HepG2 (cell line): ENCODE data around the gene KCNH1. TPM values are rescaled to one million over a fixed set of nuclear protein-coding genes. Genes with fewer than 3 reads are reported as not detected.

Source experiments
- ATAC-seq: fragments of 200-7000 bp; cut with Tn5 transposase; 3 replicates; pipeline ENCODE4 v1.9.1; 2020; ENCODE audit warnings: mild to moderate bottlenecking, moderate library complexity
- BruUV-seq: library from RNA; stranded (reverse); fragments of 400-500 nt; replicated peaks from 2 replicates; lab custom pipeline; 2021; lab: Mats Ljungman, UMichigan
- CTCF ChIA-PET: fragments of 300-600 bp; formaldehyde crosslinking; extraction: SDS; loops from one replicate; lab custom pipeline; 2021; ENCODE audit warnings: low total read pairs, inconsistent platforms, low intra/inter-chr PET ratio; lab: Yijun Ruan, JAX
- POLR2A ChIA-PET: fragments of 350-600 bp; sonication (Branson Sonifier 250); formaldehyde crosslinking; loops from one replicate; lab custom pipeline; 2020; ENCODE audit warnings: antibody characterized with exemption, inconsistent platforms; lab: Yijun Ruan, JAX
- DNase-seq: peaks from one replicate; pipeline ENCODE4 v3.0.0-alpha.2; 2015; ENCODE audit warnings: low spot score
- FAIRE-seq: peaks from 3 replicates; lab custom pipeline; 2011; peaks lifted over from hg19 to GRCh38; lab: Jason Lieb, UNC
- H2AFZ ChIP-seq: one replicate; pipeline ENCODE4 v1.6.1; 2011; ENCODE audit warnings: low read length, inconsistent platforms
- H3K27ac ChIP-seq: fragments of 300-600 bp; 3 replicates; pipeline ENCODE4 v1.8.0; 2011; ENCODE audit warnings: mixed run types, mild to moderate bottlenecking, mixed read lengths, low read length, inconsistent platforms; ENCODE audit not compliant: insufficient read depth; ENCODE audit errors: extremely low read length
- H3K27me3 ChIP-seq, 2 experiments: fragments of 200-600 bp in 1 of 2; 2 replicates in 1 of 2; 3 replicates in 1 of 2; pipeline versions ENCODE4 v1.6.0 to v1.8.0; 2011; ENCODE audit warnings: low read length in 2 of 2, mild to moderate bottlenecking in 2 of 2, moderate library complexity in 2 of 2, inconsistent platforms in 1 of 2; ENCODE audit not compliant: insufficient read depth in 2 of 2, control insufficient read depth in 1 of 2
- H3K36me3 ChIP-seq, 2 experiments: fragments of 200-600 bp in 1 of 2; replicated peaks in 1 of 2; 2 replicates in 1 of 2; 3 replicates in 1 of 2; pipeline versions ENCODE4 v1.5.1 to v1.8.0; 2011; ENCODE audit warnings: low read length in 2 of 2, inconsistent platforms in 1 of 2; ENCODE audit not compliant: insufficient read depth in 2 of 2, control insufficient read depth in 1 of 2
- H3K4me1 ChIP-seq: 2 replicates; pipeline ENCODE4 v1.5.1; 2012; ENCODE audit warnings: low read length, inconsistent platforms; ENCODE audit not compliant: insufficient read depth
- H3K4me2 ChIP-seq: 2 replicates; pipeline ENCODE4 v1.6.0; 2011; ENCODE audit warnings: low read depth, low read length, inconsistent platforms
- H3K4me3 ChIP-seq, 3 experiments: fragments of 200-600 bp in 1 of 3; sonication (generic), shearing (Covaris generic) in 1 of 3; replicated peaks in 1 of 3; 2 replicates each; pipeline ENCODE4 v1.5.1; 2011 to 2016; ENCODE audit warnings: low read length in 3 of 3, inconsistent platforms in 2 of 3, low read depth in 2 of 3, mild to moderate bottlenecking in 2 of 3, control low read depth in 1 of 3, mixed read lengths in 1 of 3; ENCODE audit not compliant: insufficient read depth in 1 of 3
- H3K79me2 ChIP-seq: one replicate; pipeline ENCODE4 v1.6.1; 2011; ENCODE audit warnings: low read length, inconsistent platforms; ENCODE audit not compliant: insufficient read depth
- H3K9ac ChIP-seq: 2 replicates; pipeline ENCODE4 v1.6.0; 2011; ENCODE audit warnings: mild to moderate bottlenecking, low read depth, low read length, inconsistent platforms; ENCODE audit not compliant: insufficient read depth
- H3K9me3 ChIP-seq: 2 replicates; pipeline ENCODE4 v1.5.1; 2012; ENCODE audit warnings: mild to moderate bottlenecking, low read length
- H4K20me1 ChIP-seq: 2 replicates; pipeline ENCODE4 v1.6.0; 2011; ENCODE audit warnings: inconsistent platforms, mild to moderate bottlenecking, low read length, moderate library complexity; ENCODE audit not compliant: insufficient read depth
- ARNT2 ChIP-seq: sonication (generic); formaldehyde crosslinking; IDR thresholded peaks from 2 replicates; pipeline ENCODE4 v1.8.0; 2022; ENCODE audit warnings: mild to moderate bottlenecking, low read depth, missing genetic modification reagents, moderate library complexity
- HNRNPUL1 ChIP-seq: fragments of 200-400 bp; formaldehyde crosslinking; IDR thresholded peaks from 2 replicates; pipeline ENCODE4 v1.6.1; 2017; ENCODE audit warnings: low read depth, mild to moderate bottlenecking, low read length, moderate library complexity
- SMAD3 ChIP-seq: sonication (generic); formaldehyde crosslinking; IDR thresholded peaks from 2 replicates; pipeline ENCODE4 v1.4.0; 2020; ENCODE audit warnings: missing genetic modification reagents
- ZNF335 ChIP-seq: sonication (generic); formaldehyde crosslinking; IDR thresholded peaks from 2 replicates; pipeline ENCODE4 v1.4.0; 2020; ENCODE audit warnings: missing genetic modification reagents
- WGBS: methylation state at CpG from one replicate; pipeline ENCODE4 v1.1.6; 2017; ENCODE audit warnings: low lambda C conversion rate; 5-methylcytosine and 5-hydroxymethylcytosine counted together
- in situ Hi-C: cut with HindIII; loops from 2 replicates; pipeline ENCODE4 v1.10.0; 2017; ENCODE audit warnings: low pct_unique_long_range_greater_than_20kb; ENCODE audit not compliant: extremely low pct_ligation_motif_present
- intact Hi-C: fragments of 100-400 bp; cut with micrococcal nuclease; formaldehyde crosslinking; loops from one replicate; pipeline ENCODE4 v1.10.0; 2022; ENCODE audit not compliant: unreplicated experiment
- polyA plus RNA-seq, 8 experiments: library from polyadenylated mRNA; depleted of rRNA in 3 of 8; stranded (reverse) in 7 of 8; unstranded in 1 of 8; fragments of >200 nt; fragmentation: Illumina TruSeq in 4 of 8; extraction: Trizol in 4 of 8; gene quantifications; 2 replicates each; pipeline versions ENCODE4 v1.2.1 to v1.2.3, GENCODE V29; 2011 to 2016; ENCODE audit warnings: low read depth in 4 of 8, missing spikeins in 1 of 8, mixed read lengths in 1 of 8; ENCODE audit not compliant: insufficient read depth in 1 of 8
- total RNA-seq, 5 experiments: library from RNA; depleted of rRNA; stranded (reverse); fragments of >200 nt; fragmentation: Illumina TruSeq; extraction: Trizol; gene quantifications; 2 replicates each; pipeline ENCODE4 v1.2.3, GENCODE V29; 2016; ENCODE audit warnings: low read depth in 1 of 5
- TF ChIP-seq, protein P1 (sequence below): sonication (generic); formaldehyde crosslinking; IDR thresholded peaks from 2 replicates; pipeline ENCODE4 v1.5.1; 2020; ENCODE audit warnings: mild to moderate bottlenecking, missing genetic modification reagents, borderline replicate concordance
- TF ChIP-seq, protein P2 (sequence below): sonication (generic); formaldehyde crosslinking; IDR thresholded peaks from 2 replicates; pipeline ENCODE4 v1.5.0; 2020; ENCODE audit warnings: missing genetic modification reagents

The KCNH1 gene
- total and polyA plus RNA-seq, 2 of the 13 experiments (the other 11 are each of a cell fraction or from before 2014, with no cell fraction given), result not detected

DNA sequence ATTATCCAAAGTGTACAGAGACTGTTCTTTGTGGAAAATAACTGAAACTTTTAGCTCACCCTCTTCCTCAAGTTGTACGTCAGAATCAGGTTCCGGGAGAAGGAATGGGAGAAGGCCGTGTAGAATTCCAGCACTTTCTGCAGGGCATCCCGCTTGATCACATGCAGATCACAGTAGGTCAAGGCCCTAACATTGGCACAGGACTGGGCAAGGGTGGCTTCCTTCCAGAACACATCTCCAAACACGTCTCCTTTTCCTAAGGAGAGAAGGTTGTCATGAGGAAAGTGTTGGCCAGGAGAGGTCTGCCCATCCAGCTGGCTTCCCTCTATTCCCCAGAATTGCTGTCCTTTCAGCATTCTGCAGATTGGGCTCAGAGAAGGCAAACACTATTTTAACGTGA is 358.7 kb downstream of the KCNH1 start (continued):
- TF ChIP-seq, protein P1, sequence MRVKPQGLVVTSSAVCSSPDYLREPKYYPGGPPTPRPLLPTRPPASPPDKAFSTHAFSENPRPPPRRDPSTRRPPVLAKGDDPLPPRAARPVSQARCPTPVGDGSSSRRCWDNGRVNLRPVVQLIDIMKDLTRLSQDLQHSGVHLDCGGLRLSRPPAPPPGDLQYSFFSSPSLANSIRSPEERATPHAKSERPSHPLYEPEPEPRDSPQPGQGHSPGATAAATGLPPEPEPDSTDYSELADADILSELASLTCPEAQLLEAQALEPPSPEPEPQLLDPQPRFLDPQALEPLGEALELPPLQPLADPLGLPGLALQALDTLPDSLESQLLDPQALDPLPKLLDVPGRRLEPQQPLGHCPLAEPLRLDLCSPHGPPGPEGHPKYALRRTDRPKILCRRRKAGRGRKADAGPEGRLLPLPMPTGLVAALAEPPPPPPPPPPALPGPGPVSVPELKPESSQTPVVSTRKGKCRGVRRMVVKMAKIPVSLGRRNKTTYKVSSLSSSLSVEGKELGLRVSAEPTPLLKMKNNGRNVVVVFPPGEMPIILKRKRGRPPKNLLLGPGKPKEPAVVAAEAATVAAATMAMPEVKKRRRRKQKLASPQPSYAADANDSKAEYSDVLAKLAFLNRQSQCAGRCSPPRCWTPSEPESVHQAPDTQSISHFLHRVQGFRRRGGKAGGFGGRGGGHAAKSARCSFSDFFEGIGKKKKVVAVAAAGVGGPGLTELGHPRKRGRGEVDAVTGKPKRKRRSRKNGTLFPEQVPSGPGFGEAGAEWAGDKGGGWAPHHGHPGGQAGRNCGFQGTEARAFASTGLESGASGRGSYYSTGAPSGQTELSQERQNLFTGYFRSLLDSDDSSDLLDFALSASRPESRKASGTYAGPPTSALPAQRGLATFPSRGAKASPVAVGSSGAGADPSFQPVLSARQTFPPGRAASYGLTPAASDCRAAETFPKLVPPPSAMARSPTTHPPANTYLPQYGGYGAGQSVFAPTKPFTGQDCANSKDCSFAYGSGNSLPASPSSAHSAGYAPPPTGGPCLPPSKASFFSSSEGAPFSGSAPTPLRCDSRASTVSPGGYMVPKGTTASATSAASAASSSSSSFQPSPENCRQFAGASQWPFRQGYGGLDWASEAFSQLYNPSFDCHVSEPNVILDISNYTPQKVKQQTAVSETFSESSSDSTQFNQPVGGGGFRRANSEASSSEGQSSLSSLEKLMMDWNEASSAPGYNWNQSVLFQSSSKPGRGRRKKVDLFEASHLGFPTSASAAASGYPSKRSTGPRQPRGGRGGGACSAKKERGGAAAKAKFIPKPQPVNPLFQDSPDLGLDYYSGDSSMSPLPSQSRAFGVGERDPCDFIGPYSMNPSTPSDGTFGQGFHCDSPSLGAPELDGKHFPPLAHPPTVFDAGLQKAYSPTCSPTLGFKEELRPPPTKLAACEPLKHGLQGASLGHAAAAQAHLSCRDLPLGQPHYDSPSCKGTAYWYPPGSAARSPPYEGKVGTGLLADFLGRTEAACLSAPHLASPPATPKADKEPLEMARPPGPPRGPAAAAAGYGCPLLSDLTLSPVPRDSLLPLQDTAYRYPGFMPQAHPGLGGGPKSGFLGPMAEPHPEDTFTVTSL (CRISPR knock-in tag), result no peak
- TF ChIP-seq ZNF335 (no peak), SMAD3 (CRISPR knock-in tag) (no peak)

DNA sequence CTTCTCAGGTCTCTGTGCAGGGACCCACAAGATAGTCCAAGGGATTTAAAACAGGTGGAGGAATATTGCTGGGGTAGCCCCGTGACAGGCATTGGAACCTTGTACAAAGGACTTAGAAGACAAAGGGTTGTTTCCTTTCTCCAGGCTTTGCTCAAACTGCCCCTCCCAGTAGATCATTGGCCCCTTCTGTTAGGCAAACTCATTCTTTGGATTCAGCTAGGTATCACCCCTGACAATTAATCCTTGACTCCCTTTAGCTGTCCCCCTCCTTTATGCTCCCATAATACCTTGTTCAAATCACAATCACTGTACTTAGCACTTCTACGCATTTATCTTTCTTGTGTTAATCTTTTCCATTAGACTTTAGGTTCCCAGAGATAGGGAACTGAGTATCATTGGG is 360.5 kb downstream of the KCNH1 start:
- 13% methylated on average over 2 of the region's 2 CpGs for WGBS
- TF ChIP-seq, protein P2, sequence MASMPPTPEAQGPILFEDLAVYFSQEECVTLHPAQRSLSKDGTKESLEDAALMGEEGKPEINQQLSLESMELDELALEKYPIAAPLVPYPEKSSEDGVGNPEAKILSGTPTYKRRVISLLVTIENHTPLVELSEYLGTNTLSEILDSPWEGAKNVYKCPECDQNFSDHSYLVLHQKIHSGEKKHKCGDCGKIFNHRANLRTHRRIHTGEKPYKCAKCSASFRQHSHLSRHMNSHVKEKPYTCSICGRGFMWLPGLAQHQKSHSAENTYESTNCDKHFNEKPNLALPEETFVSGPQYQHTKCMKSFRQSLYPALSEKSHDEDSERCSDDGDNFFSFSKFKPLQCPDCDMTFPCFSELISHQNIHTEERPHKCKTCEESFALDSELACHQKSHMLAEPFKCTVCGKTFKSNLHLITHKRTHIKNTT (CRISPR knock-in tag), result no peak
- TF ChIP-seq ARNT2 (CRISPR knock-in tag), result no peak
- no peak for TF ChIP-seq HNRNPUL1
- BruUV-seq, result no TSS peak
- Histone ChIP-seq H3K4me2 (no peak overlapping the region), H3K27ac (no peak overlapping the region), H3K27me3 (no peaks in the 10 kb centered on the region), H3K4me3 (no peak overlapping the region), H4K20me1 (no peaks in the 10 kb centered on the region), H3K9me3 (no peaks in the 10 kb centered on the region), H3K36me3 (no peaks in the 10 kb centered on the region), H2AFZ (no peak overlapping the region), H3K9ac (no peak overlapping the region), H3K4me1 (no peaks in the 10 kb centered on the region), H3K79me2 (no peaks in the 10 kb centered on the region)
- ATAC-seq, result no peak
- intact Hi-C loops, result no loop called here
- no peak for FAIRE-seq
- POLR2A ChIA-PET, result no interaction called here
- in situ Hi-C loops, result no loop called here
- CTCF ChIA-PET, result no interaction called here
- DNase-seq, result no peak
